ENCODE measurements around the gene LIFR. TPM values are rescaled to one million over a fixed set of nuclear protein-coding genes. Genes with fewer than 3 reads are reported as not detected.
A peak's percentile ranks its signal among the peaks of the same experiment; 100 is the strongest.

The LIFR gene
- total RNA-seq, 1 experiment from 2014 or later = 66.1 TPM

GRCh38 chr5:38441453-38442246, 114.8 kb downstream of the LIFR start:
- DNase-seq (ENCODE audit: low spot score) = peak; percentile 92

- DNase-seq (ENCODE audit: low spot score) = no peak
These were observed 117.7 kb downstream of the LIFR start for GRCh38 chr5:38438757-38439156.

- DNase-seq (ENCODE audit: low spot score) = peak; percentile 35
These were observed 121.3 kb downstream of the LIFR start for GRCh38 chr5:38434966-38435705.

GRCh38 chr5:38433160-38433861, 123.1 kb downstream of the LIFR start:
- peak; percentile 87 for DNase-seq (ENCODE audit: low spot score)

- no peak for DNase-seq (ENCODE audit: low spot score)
These were observed 125.1 kb downstream of the LIFR start for GRCh38 chr5:38431242-38431853.

- no peak for DNase-seq (ENCODE audit: low spot score)
These were observed 129.2 kb downstream of the LIFR start for GRCh38 chr5:38426986-38427950.

- DNase-seq (ENCODE audit: low spot score) = no peak
These were observed 130.0 kb downstream of the LIFR start for GRCh38 chr5:38426490-38426889.
